NCI-H226 (cell line): ENCODE measurements around the gene GSTM4.
A peak's percentile ranks its signal among the peaks of the same experiment; 100 is the strongest.

Experiments
- DNase-seq: peaks from one replicate; pipeline ENCODE4 v3.0.0-alpha.2; 2015

The GSTM4 gene

GRCh38 chr1:109655615-109656519 is at the start of gene GSTM4:
Gene GSTM4, plus strand, starts transcription at chr1:109656099. Its CDS starts 291 bp downstream, at chr1:109656390.
- peak; percentile 19 for DNase-seq

- DNase-seq: no peak
Measured at GRCh38 chr1:109609881-109610280, 46.0 kb upstream of the GSTM4 start.

GRCh38 chr1:109610609-109611307 is 45.1 kb upstream of the GSTM4 start:
- peak; percentile 68 for DNase-seq

DNA sequence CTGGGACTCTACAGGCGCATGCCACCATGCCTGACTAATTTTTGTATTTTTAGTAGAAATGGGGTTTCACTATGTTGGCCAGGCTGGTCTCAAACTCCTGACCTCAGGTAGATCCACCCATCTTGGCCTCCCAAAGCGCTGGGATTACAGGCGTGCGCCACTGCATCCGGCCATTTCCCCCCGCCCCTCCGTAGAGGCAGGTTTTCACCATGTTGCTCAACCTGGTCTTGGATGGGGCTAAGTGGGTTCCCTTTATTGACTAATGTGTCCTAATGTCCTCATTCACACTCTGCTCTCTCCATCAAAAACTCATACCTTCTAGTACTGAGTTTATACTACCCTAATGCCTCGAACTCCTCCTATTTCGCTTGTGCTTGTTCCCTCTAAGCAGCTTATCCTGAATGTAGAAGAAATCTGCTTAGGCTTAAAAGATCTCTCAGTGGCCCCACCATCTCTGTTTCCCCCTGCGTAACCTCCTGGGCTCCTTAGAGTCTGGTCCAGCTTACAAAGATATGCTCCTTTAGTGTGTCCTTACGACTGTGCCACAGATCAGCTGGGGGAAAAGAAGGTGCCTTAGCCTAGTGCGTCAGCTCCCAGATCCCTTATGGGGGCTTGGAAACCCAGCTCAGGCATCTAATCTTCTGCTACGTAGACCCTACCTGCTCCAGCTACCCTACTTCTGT is 44.5 kb upstream of the GSTM4 start:
- DNase-seq: no peak

DNA sequence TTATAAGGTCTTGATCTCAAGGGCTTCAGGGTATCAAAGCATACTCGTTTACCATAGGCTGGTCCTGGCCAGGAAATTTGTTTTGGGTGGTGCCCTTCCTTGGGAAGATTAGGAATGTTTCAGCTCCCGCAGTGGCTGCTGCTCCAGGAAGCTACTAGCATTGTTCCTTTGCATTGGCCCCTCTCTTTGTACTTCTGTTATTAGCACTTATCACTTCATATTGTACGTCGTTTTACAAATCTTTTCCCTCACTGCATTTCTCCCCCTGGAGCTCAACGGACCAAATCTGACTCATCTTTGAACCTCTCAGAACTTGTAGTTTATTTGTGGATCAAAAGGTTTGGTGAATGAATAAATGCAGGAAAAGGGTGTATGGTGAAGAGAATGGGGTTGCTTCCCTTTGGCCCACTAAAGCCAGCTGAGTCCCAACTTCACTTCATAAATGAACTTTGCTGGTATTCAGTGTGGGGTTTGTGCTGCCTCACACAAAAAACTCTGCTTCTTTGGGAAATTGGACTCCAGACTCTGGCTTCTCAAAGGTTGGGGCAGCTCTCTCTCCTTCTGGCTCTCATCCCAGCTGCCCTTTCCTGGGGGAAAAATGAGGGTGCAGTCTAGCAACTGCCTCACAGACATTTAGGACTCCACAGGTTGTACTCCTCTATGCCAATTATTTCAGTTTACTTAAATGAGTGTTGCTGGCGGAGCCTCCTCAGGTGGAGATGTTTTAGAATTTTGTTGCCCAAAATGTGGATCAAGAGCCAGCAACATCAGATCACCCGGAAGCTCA is 42.3 kb upstream of the GSTM4 start:
- DNase-seq: no peak

DNA sequence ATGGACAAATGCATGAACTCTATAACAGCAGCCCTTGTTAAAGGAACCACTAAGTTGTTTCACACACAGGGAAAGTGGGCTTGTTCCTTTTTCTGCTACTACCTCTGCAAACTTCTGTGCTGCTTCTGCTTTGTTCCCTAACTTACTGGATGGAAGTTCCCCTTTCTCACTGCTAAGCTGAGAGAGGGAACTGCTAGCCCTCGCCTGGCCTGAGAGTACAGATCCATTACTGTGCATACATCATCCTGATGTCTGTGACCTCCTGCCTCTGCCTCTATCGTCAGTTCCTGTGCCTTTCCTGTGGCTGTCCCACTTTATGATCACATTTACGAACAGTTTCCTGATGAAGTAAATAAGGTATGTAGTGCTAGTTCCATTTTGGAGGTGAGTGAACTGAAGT is 40.0 kb upstream of the GSTM4 start:
- no peak for DNase-seq

DNA sequence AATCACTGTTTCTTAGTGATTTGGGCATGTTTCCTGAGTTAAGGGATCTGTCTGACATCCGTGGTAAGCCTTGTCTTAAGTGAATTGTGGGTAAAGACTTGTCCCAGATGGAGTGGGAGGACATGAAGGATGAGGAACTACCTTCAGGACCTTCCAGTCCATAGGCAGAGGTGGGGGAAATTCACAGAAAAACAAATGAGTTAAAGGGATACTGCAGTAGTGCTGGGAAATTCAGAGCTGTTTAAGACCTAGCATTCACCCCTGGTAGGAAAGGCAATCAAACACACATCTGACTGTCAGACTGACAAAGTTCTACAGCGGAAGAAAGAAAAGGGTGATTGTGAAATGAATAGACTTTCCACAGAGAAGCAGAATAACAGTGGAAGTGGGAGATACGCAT is 39.5 kb upstream of the GSTM4 start:
- no peak for DNase-seq

DNA sequence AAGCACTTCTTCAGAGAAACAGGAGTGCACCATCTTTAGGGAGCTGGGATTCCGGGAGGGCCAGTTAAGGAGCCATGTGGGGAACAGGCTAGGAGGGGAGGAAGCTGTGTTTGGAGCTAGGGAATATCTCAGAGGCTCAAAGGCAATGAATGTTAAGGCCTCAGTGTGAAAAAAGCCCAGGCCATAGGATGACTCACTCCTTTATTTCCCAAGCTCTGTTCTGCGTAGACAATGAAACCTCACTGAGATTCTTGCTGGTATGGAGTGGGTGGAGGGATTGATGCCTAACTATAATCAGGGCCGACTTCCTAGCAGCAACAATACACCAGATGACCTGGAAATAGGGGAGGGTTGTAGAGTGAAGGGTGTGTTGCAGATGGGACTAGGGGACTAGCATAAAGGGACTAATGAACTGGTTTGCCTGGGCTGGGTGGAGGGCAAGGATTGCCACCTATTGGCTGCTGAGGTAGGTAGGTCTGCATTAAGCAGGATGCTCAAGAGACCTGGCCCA is 38.6 kb upstream of the GSTM4 start:
- peak; percentile 90 for DNase-seq

DNA sequence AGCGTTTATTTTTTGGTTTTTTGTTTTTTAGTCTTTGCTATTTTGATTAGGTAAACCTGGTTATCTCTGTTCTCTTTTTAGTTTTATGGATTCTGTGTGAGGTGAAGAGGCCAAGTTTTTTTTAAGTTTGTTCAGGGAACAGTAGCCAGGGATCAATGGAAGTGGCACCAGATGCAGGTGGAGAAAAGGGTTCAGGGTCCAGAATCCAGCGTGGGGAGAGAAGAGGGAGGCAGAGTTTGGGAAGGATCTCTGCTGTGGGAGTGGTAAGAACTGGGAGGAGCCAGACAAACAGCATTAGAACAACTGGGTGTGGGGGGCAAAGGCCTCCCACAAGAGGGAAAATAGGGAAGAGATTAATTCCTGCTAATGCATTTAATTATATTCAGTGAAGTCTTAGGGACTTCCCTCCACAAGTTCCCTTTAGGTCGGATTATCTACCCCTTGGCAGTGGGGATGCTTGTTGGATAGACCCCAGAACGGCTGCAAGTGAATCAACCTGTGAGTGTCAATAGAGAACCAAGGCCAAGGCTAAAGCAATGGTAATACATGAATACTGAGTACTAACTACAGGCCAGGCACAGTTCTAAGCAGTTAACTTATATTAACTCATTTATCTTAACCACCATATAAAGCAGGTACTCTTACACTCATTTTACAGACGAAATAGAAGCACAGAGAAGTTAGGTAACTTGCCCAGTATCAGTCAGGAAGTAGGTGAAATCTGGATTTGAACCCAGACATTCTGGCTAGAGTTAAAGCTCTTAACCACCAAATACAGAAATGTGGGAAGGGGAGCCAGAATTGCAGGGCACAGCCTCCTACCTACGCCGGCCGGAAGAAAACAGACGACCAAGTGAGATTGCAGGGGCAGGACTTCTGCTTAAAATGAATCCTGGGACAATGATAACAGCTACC is 37.0 kb upstream of the GSTM4 start:
- DNase-seq: no peak

- DNase-seq: peak; percentile 86
Measured at GRCh38 chr1:109619576-109620400, 36.1 kb upstream of the GSTM4 start, which contains the start of the genes AMPD2 and GNAT2. Gene AMPD2, plus strand, starts transcription at chr1:109619837. Its CDS starts 1,339 bp downstream, at chr1:109621176. Gene GNAT2, minus strand, starts transcription at chr1:109619616. Its CDS starts 6,746 bp downstream, at chr1:109612870.

DNA sequence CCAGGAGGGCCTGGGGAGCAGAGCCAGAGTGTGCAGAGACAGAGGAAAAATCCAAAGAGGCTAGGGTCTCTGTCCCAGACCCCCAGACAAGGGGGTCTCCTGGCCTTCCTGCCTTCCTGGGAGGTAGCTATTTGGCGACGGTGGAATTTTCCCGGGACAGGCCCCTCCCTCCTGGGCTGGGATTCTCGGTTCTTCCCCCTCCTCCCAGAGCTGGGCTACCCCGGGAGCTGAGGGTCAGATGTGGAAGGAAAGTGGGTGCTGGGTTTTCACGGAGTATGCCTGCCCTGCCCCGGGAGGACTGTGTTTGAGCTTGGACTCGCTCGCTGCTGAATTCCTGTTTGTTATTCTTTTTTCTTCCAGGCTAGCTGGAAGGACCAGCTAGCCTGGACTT is 35.5 kb upstream of the GSTM4 start:
- peak; percentile 69 for DNase-seq

- DNase-seq: peak; percentile 97
Measured at GRCh38 chr1:109620841-109621286, 35.0 kb upstream of the GSTM4 start.

GRCh38 chr1:109621379-109622136 is 34.3 kb upstream of the GSTM4 start:
- no peak for DNase-seq

DNA sequence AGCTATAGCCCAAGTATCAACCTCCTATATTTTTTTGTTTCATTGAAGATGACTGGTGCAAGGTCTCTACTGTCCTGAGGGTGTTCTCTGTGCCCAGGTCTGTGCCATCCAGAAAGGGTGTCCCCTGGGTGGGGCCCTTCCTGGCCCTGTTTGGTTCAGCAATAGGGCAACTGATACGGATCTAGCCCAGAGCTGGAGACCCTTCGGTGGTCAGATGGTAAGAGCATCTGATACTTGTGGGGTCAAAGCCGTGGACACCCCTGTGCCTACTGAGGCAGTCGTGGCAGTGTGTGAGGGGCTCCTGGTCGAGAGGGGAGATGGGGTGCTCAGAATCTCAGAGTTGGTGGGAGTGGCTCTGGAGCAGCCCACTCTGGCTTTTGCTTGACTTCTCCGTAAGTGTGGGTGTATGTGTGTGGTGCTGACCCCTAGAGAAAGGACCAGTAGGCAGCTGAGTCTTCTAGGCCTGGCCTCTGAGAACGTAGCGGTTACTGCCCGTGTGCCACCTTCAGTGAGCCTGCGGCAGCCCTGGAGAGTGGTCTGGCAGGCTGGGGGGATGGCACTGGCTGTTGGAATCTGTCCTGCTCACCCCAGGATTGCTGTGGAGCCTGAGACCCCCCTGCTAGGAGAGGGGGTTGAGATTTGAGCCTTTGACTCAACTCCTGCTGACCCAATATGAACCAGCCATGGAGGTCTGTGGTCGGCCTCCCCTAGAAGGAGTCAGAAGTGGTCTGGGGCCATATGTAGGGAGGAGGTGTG is 33.6 kb upstream of the GSTM4 start:
- DNase-seq: no peak

DNA sequence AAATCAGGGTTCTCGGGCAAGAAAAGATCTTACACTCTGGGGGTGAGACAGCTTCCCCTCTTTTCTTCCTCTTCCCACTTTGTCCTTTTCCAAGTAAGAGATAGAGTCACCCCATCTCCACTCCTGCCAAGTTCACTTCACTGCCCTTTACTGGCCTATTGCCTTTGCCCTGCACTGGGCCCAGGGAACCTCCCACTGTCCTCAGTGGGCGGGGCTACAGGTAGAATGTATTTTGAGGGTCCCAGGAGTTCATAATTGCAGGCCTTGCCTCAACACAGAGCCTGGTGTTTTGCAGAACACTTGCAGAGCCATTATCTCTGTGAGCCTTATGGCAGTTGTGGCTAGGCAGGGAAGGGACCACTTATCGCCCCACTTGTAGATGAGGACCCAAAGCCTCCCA is 33.0 kb upstream of the GSTM4 start:
- no peak for DNase-seq

DNA sequence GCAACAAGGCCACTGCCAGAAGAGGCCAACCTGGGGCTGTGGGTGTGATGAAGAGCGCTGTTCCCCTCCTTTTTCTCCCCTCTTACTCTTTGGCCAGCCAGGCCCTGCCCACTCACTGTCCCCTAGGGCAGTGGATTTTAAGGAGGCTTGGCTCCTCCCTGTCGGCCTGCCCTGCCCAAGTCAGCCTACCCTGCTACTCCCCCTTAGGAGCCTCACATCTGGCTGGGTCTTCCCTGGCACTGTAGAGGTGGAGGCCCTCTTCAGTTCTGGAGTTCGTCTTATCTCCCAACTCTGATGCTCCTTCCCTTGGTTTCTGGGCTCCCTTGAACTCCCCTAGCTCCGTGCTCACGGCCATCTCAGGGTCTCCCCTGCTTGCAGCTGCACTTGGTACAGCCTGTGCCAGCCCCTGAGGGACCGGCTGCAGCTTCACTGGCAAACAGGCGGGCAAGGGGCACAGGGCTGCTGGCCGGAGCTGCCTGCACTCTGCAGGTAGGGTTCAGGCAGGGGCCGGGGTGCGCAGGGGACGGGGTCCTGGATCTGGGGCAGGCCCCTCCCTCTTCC is 32.2 kb upstream of the GSTM4 start:
- DNase-seq: no peak

DNA sequence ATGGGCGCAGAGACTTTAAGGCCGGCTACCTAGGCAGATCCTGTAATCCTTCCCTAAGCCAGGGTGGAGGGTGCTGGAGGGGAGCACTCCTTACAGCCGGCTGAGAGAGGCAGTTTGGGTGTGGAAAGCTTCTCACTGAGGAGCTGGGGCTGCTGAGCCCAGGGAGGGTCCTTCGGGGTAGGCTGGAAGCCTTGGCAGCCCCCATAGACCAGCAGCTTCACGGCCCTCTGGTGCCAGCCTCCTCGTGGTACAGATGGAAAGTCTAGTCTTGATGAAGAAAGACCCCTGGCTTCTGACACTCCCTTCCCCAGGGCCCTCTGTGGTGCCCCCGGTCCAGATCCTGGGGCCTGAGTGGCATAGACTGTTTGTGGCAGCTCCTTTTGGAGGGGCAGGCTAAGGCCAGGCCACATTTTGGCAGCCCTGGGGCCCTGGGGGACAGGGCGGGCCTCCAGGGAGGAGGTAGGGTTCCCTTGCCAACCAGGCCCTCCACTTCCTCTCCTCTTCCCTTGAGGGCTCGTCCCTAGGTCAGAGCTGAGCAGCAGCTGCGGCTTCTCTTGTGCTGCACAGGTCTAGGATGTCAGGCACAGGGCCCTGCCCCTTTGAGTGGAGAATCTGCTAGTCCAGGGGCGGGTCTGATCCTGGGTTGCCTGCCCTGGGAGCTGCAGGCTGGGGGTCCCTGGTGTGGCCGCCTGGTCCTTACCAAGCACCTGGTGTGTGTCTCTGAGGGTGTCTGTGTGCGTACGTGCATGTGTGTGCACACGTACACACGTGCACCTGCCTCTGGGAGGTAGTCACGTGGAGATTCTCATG is 31.5 kb upstream of the GSTM4 start:
- no peak for DNase-seq
